ENCODE results near the gene SIRT7. TPM values are rescaled to one million over a fixed set of nuclear protein-coding genes. Genes with fewer than 3 reads are reported as not detected.
A peak's percentile ranks its signal among the peaks of the same experiment; 100 is the strongest.

SIRT7 gene
- total RNA-seq, 4 donors from 2014 or later: 82.5 to 130 (median 112) TPM

- Histone ChIP-seq H3K27me3 (no peaks in the 10 kb centered on the region), H3K27ac (peak overlapping the region; percentile 46 to 100 (median 88)), H3K4me1 (peaks cover 13 to 75% (median 23%) of the 10 kb centered on the region in 4 donors), H3K9me3 (no peaks in the 10 kb centered on the region), H3K36me3 (peaks cover 0 to 16% (median 0%) of the 10 kb centered on the region in 3 donors), H3K4me3 (peak overlapping the region in 2 of 4 donors; percentile 23 to 39)
- no peak for TF ChIP-seq CTCF (IDR thresholded peaks at IDR 0.05)
- no peak for TF ChIP-seq POLR2A (IDR thresholded peaks at IDR 0.05)
- DNase-seq: peak in 2 of 3 donors; percentile 74 to 85
Observed at GRCh38 chr17:81924557-81925532, 6.9 kb upstream of the SIRT7 start.

GRCh38 chr17:81923302-81924260 is 5.6 kb upstream of the SIRT7 start:
- H3K4me3 ChIP-seq: peak overlapping the region in 2 of 4 donors; percentile 30 to 39
- no peaks in the 10 kb centered on the region for H3K9me3 ChIP-seq
- H3K27me3 ChIP-seq: no peaks in the 10 kb centered on the region
- H3K36me3 ChIP-seq: peaks cover 0 to 22% (median 0%) of the 10 kb centered on the region in 3 donors
- H3K27ac ChIP-seq: peak overlapping the region; percentile 46 to 100 (median 72)
- DNase-seq: peak; percentile 31 to 87 (median 85)
- H3K4me1 ChIP-seq: peaks cover 13 to 78% (median 21%) of the 10 kb centered on the region in 4 donors
- no peak for TF ChIP-seq CTCF (IDR thresholded peaks at IDR 0.05)
- TF ChIP-seq POLR2A (IDR thresholded peaks at IDR 0.05): peak in 1 of 2 donors; percentile 9

GRCh38 chr17:81922566-81923301 is 4.8 kb upstream of the SIRT7 start:
- TF ChIP-seq POLR2A (IDR thresholded peaks at IDR 0.05) (no peak), CTCF (IDR thresholded peaks at IDR 0.05) (no peak)
- peak overlapping the region; percentile 27 to 100 (median 72) for H3K27ac ChIP-seq
- no peaks in the 10 kb centered on the region for H3K9me3 ChIP-seq
- no peaks in the 10 kb centered on the region for H3K27me3 ChIP-seq
- H3K36me3 ChIP-seq: peaks cover 0 to 22% (median 0%) of the 10 kb centered on the region in 3 donors
- peaks cover 16 to 77% (median 18%) of the 10 kb centered on the region in 4 donors for H3K4me1 ChIP-seq
- H3K4me3 ChIP-seq: peak overlapping the region in 2 of 4 donors; percentile 30 to 39
- DNase-seq: no peak

- no peak overlapping the region for H3K27ac ChIP-seq
- H3K9me3 ChIP-seq: no peaks in the 10 kb centered on the region
- TF ChIP-seq CTCF (IDR thresholded peaks at IDR 0.05): no peak
- TF ChIP-seq POLR2A (IDR thresholded peaks at IDR 0.05): no peak
- peaks cover 16 to 81% (median 18%) of the 10 kb centered on the region in 4 donors for H3K4me1 ChIP-seq
- no peaks in the 10 kb centered on the region for H3K27me3 ChIP-seq
- DNase-seq: no peak
- peaks cover 0 to 22% (median 0%) of the 10 kb centered on the region in 3 donors for H3K36me3 ChIP-seq
- H3K4me3 ChIP-seq: no peak overlapping the region
Observed at GRCh38 chr17:81921996-81922565, 4.1 kb upstream of the SIRT7 start.
